Skeletal muscle cell (primary cell): ENCODE data around the gene ACSS3.
A peak's percentile ranks its signal among the peaks of the same experiment; 100 is the strongest.
"Not testable (repeated sequence)": the region's sequence is repeated elsewhere in the genome, so short reads cannot be mapped to it uniquely, and the experiment has no call there.

Source experiments
- DNase-seq: peaks from one replicate; pipeline ENCODE4 v3.0.0-alpha.2; 2010; ENCODE audit warnings: low read depth
- H3K4me3 ChIP-seq: 2 replicates; pipeline ENCODE4 v1.5.1; 2011; ENCODE audit warnings: low read depth, mild to moderate bottlenecking, control low read depth, low read length, moderate library complexity

Gene ACSS3

GRCh38 chr12:81088221-81088620, 10.3 kb downstream of the ACSS3 start:
- H3K4me3 ChIP-seq, result no peak overlapping the region
- DNase-seq, result no peak

DNA sequence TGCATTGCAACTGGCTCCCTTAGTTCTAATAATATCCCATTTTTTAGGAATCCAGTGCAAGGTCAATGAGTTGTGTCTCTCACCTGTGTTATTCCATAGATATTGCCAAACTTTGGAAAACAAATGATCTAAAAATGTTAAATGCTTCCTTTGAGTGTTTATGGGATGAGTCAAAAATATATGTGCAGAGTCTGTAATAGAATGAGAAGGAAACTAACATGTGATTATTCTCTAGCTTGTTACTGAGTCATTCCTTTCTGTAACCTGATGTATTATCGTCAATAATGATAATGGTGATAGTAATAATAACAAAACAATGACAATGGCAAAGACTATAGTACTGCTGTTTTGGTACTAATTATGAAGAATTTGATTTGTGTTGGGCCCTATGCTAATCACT, 11.5 kb downstream of the ACSS3 start:
- H3K4me3 ChIP-seq, result no peak overlapping the region
- no peak for DNase-seq

- H3K4me3 ChIP-seq, result no peak overlapping the region
- DNase-seq, result no peak
These were observed 14.2 kb downstream of the ACSS3 start for GRCh38 chr12:81092053-81092452.

DNA sequence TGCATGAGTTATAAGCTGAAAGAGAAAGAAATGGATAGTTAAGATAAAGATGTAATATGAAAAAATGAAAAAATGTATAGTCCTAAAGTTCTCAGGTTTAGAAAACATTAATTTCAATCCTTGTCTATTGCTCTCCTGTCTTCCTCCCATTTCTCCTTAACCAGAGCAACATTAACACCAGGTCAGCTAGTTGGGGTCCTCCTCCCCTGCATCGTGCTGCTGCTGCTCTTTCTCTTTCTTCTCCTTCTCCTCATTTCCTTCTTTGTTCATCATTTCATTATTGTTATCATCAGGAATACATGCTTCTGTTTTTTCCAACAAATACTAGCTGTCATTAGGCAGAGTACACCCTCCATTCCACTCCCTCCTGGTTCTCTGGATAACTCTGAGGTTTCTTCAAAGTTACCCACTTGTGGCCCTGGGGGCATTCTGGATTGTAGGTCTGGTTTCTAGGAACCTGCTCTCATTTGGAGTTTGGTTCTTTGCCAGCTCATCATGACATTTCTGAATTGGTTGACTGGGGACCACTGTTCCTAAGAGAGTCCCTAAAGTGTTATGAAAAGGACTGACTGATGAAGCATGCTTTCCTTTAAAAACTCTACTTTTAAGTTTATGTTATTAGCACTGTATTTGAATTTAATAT, 17.0 kb downstream of the ACSS3 start:
- DNase-seq, result no peak
- no peak overlapping the region for H3K4me3 ChIP-seq

GRCh38 chr12:81095501-81096232, 17.8 kb downstream of the ACSS3 start:
- no peak overlapping the region for H3K4me3 ChIP-seq
- no peak for DNase-seq

DNA sequence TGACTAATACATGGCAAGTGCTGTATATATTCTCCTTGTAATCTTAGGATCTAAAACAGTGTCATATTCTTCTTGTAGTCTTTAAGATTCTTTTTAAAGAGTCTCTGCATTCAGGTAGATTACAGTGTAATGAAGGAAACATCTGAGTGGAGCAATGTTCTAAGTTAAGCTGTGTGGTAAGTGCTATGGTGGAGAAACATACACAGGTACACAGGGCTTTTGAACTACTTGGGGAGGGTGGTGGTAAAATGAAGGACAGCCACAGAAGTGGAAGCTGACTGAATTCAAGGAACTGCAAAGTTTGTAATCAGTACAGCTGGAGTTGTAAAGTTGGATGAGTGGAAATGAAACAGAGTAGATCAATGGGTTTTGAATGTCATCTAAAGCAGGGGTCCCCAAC, 27.8 kb downstream of the ACSS3 start:
- no peak for DNase-seq
- H3K4me3 ChIP-seq, result no peak overlapping the region

DNA sequence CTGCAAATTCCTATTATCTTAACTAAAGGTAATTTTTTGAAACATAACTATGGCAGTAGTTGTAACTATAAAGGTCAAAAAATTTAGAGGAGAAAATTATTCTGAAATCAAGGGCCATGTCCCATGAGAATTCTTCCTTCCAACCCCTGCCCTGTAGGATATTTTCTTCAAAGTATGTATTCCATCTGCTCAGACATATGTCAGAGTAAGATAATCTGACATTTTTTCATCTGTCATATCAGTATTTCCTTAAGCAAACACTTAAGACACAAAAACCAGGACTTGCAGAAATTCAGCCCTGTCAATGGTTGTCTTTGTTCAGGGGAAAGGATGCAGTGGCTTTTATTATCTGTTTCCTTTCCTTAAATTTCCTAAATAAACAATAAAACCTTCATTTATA, 36.3 kb downstream of the ACSS3 start:
- H3K4me3 ChIP-seq, result no peak overlapping the region
- DNase-seq, result no peak

DNA sequence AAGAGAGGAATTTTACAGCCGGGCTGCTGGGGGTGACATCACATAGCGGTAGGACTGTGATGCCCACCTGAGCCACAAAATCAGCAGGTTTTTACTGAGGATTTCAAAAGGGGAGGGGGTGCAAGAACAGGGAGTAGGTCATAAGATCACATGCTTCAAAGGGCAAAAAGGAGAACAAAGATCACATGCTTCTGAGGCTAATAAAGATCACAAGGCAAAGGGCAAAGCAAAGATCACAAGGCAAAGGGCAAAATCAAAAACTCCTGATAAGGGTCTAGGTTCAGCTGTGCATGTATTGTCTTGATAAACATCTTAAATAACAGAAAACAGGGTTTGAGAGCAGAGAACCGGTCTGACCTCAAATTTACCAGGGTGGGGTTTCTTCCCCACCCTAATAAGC, 41.2 kb downstream of the ACSS3 start:
- H3K4me3 ChIP-seq, DNase-seq: not testable (repeated sequence)

- no peak overlapping the region for H3K4me3 ChIP-seq
- DNase-seq, result no peak
These were observed 43.1 kb downstream of the ACSS3 start for GRCh38 chr12:81120961-81121360.

- H3K4me3 ChIP-seq, result no peak overlapping the region
- no peak for DNase-seq
These were observed 45.7 kb downstream of the ACSS3 start for GRCh38 chr12:81123611-81124010.

DNA sequence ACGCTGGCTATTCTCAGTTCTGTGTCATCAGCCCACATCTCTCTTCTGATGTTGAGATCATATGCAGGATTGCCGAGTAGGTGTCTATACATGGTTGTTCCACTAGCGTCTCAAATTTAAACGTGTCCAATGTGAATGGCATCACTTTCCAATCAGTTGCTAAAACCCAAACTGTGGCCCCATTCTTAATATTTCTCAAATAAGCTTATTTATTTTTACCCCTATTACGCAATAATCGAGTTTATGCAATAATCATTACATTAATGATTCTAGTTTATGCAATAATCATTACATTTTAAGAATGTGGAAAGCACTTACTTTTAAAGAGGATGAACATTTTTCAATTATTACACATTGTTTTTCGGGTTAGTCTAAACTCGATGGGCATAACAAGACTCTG, 47.8 kb downstream of the ACSS3 start:
- no peak for DNase-seq
- no peak overlapping the region for H3K4me3 ChIP-seq

DNA sequence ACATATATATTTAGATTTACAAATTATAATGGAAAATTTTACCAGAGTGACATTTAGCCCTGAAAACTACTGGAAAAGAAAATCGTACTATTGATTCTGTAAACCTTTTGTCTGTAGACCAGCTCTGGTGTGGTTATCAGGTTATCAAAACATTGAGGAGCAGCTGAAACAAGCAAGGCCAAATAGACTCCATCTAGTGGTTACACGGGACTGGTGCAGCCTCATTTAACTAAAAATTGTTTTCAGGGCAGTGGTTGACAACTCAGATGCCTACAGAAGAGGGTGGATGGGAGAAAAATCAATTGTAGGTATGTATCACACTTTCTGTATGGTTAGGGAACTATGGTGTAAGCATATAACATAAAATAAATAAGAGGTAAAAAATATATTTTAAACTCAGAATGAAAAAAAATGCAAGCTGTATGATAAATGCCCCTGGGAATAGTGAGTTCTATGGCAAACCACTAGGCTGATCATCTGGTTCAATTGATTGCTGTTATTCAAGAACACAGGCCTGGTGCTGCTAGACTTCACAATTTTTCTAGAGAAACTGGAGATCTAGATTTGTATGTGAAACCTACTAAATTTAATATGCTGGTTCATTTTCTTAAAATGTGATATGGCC, 51.2 kb downstream of the ACSS3 start:
- peak; percentile 13 for DNase-seq
- no peak overlapping the region for H3K4me3 ChIP-seq

- H3K4me3 ChIP-seq, result no peak overlapping the region
- DNase-seq, result no peak
These were observed 58.6 kb downstream of the ACSS3 start for GRCh38 chr12:81136519-81136918.

DNA sequence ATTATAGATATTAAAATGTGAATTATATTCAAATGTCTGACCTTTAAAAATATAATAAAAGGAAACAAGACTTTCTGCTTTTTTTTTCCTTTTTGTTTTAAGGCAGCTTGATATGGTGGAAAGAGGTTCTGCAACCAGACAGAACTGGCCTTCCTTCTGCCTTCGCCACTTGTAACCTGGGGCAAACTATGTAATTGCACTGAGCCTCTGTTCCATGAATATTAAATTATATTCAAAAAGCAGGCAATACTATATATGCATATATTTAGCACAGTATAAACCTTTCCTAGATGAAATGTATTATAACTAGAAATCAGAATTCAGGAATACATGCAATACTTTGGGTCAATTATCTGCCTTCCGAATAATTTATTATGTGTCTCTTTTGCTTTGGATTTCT, 59.9 kb downstream of the ACSS3 start:
- no peak overlapping the region for H3K4me3 ChIP-seq
- DNase-seq, result no peak

DNA sequence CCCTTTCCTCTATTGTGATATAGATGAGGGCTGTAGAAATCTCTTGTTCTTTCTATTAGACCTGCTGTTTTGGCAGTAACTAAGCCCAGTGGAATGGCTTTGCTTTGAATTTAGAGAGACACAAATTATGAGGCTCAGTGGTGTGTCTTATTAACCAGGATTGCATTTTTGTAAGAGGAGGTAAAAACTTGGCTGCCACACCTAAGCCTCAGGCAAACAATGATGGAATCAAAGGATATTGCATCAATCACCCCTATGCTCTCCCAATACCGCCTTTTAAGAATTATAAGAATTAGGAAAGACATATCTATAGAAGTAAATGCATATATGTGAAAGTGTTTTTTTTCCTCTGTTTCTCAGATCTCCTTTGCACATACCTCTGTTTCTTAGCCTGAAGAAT, 63.3 kb downstream of the ACSS3 start:
- no peak overlapping the region for H3K4me3 ChIP-seq
- DNase-seq, result no peak

GRCh38 chr12:81143057-81143456, 65.2 kb downstream of the ACSS3 start:
- no peak overlapping the region for H3K4me3 ChIP-seq
- DNase-seq, result no peak

DNA sequence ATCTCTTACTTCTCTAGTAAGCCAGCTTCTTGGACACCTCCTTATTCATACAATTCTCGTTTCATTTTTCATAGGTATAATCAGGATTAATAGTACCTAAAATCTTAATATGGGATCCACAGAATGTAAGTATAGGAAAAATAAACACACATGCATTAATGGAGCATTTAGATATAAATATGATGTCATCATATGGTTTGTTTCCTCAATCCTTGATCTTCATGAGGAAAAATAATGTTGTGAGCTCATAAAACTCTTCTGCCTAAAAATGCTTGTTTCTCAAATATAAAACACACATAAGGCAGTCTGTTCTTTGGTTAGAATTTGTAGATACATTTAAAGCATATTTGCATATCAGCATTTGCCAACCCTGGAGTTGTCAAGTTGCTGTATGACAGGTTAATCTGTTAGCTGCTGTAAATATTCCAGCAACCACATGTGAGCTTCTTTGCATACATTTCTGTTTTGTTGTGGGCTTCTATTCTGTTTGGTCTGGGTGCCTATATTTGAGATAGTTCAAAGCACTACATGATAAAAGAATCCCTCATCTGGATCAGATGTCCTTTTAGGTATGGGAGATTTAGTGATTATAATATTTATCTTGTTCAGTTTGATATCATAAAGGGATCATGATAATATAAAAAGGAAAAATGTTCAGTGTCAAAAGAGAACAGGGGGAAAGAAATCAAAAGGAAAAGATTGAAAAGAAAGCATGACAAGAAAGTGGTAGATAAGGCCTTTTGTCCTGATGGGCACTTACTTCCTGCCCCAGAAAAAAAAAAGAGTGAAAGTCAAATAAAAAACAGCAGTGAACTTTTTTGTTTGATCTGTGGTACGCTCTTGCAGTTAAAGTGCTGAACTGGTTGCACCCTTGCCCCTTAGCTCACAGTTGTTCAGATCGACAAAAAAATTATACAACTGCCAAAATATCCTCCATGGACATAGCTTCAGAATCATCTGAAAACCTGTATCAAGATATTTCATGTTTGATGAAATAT, 68.6 kb downstream of the ACSS3 start:
- no peak for DNase-seq
- no peak overlapping the region for H3K4me3 ChIP-seq

DNA sequence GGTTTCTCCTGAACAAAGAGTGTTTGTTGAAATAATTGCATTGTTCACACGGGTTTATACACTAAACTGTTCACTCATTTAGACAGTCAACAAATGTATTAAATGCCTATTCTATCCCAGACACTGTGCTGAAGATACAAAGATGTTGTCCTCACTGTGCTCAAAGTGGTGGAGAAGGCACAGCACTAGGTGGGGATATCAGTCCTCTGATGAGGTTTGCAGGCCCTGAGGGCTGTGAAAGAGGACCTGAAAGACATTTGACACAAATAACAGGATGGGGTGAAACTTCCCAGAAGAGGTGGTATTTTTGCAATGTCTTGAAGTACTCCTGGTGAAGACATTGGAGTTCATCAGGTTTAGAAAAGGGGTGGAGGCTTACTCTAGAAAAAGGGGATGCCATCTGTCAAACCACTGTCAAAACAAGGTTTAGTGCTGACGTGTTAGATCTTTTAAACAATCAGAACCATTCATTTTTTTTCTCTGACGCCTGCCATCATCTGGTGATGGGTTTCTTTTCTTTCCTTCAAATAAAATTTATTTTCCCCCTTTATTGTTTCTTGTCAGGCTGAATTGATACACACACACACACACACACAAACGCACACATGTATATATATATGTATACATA, 69.5 kb downstream of the ACSS3 start:
- DNase-seq, result no peak
- H3K4me3 ChIP-seq, result no peak overlapping the region

- no peak for DNase-seq
These were observed 72.5 kb downstream of the ACSS3 start for GRCh38 chr12:81150382-81150781.

More at GRCh38 chr12:81150382-81150781, 72.5 kb downstream of the ACSS3 start:
- no peak overlapping the region for H3K4me3 ChIP-seq
